ENCODE results near the gene C1orf159.

Gene C1orf159

DNA sequence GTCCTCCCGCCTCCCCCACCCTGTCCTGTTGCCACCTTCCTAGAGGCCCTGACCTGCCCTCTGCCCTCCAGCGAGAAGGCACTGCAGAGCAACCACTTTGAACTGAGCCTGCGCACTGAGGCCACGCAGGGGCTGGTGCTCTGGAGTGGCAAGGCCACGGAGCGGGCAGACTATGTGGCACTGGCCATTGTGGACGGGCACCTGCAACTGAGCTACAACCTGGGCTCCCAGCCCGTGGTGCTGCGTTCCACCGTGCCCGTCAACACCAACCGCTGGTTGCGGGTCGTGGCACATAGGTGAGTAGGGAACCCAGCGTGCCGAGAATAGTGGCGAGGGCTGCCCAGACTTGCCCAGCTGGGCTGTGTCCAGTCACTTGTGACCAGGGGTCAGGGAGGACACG, 62.2 kb downstream of the C1orf159 start:
- Histone ChIP-seq H3K27me3 (replicated peaks; ENCODE audit: insufficient read depth, low read length) (peaks cover 76% of the 10 kb centered on the region), H4K20me1 (ENCODE audit: insufficient read depth, low read length) (no peaks in the 10 kb centered on the region), H3K79me2 (ENCODE audit: low read length) (no peaks in the 10 kb centered on the region), H3K9me3 (replicated peaks; ENCODE audit: insufficient read depth, low read length) (no peaks in the 10 kb centered on the region), H3K9ac (ENCODE audit: low read length) (no peak overlapping the region), H3K9me2 (replicated peaks; ENCODE audit: insufficient read depth, low read length) (no peaks in the 10 kb centered on the region), H3K36me3 (replicated peaks; ENCODE audit: insufficient read depth, low read length) (no peaks in the 10 kb centered on the region), H3F3A (ENCODE audit: insufficient read depth, low read length) (no peaks in the 10 kb centered on the region), H3K4me3 (ENCODE audit: low read length) (no peak overlapping the region), H3K4me1 (ENCODE audit: low read length) (no peaks in the 10 kb centered on the region), H2AFZ (ENCODE audit: low read length) (no peak overlapping the region), H3K4me2 (ENCODE audit: low read depth, low read length) (no peak overlapping the region), H3K27ac (ENCODE audit: low read length) (no peak overlapping the region)
- DNase-seq: no peak
- no peak for TF ChIP-seq EZH2phosphoT487 (IDR thresholded peaks at IDR 0.05; ENCODE audit: low read length)
- TF ChIP-seq, protein P1, sequence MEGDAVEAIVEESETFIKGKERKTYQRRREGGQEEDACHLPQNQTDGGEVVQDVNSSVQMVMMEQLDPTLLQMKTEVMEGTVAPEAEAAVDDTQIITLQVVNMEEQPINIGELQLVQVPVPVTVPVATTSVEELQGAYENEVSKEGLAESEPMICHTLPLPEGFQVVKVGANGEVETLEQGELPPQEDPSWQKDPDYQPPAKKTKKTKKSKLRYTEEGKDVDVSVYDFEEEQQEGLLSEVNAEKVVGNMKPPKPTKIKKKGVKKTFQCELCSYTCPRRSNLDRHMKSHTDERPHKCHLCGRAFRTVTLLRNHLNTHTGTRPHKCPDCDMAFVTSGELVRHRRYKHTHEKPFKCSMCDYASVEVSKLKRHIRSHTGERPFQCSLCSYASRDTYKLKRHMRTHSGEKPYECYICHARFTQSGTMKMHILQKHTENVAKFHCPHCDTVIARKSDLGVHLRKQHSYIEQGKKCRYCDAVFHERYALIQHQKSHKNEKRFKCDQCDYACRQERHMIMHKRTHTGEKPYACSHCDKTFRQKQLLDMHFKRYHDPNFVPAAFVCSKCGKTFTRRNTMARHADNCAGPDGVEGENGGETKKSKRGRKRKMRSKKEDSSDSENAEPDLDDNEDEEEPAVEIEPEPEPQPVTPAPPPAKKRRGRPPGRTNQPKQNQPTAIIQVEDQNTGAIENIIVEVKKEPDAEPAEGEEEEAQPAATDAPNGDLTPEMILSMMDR (IDR thresholded peaks at IDR 0.05; ENCODE audit: low read length): no peak
- TF ChIP-seq EZH2 (optimal IDR thresholded peaks at IDR 0.05; ENCODE audit: low read depth, low read length): no peak

DNA sequence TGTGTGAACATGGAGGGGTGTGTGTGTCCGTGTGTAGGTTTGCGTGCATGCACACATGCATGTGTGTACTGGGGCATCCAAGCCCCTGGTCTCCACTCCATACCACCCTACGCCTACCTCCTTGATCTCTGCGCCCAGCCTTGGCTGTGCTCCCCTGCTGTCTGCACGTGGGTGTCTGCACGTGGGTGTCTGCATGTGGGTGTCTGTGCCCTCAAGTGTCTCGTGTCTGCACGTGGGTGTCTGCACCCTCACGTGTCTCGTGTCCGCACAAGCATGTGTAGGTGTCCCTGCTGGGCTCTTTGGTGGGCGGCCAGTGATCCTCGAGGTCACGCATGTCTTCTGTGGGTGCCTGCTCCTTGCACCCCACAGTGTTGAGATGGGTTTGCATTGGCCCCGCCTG, 62.9 kb downstream of the C1orf159 start:
- no peaks in the 10 kb centered on the region for H3K4me1 ChIP-seq (ENCODE audit: low read length)
- no peak overlapping the region for H3K9ac ChIP-seq (ENCODE audit: low read length)
- peaks cover 70% of the 10 kb centered on the region for H3K27me3 ChIP-seq (replicated peaks; ENCODE audit: insufficient read depth, low read length)
- no peaks in the 10 kb centered on the region for H3F3A ChIP-seq (ENCODE audit: insufficient read depth, low read length)
- no peak for TF ChIP-seq EZH2phosphoT487 (IDR thresholded peaks at IDR 0.05; ENCODE audit: low read length)
- TF ChIP-seq, protein P1 (IDR thresholded peaks at IDR 0.05; ENCODE audit: low read length): no peak
- TF ChIP-seq EZH2 (optimal IDR thresholded peaks at IDR 0.05; ENCODE audit: low read depth, low read length): no peak
- no peak overlapping the region for H3K4me2 ChIP-seq (ENCODE audit: low read depth, low read length)
- no peaks in the 10 kb centered on the region for H3K9me3 ChIP-seq (replicated peaks; ENCODE audit: insufficient read depth, low read length)
- no peaks in the 10 kb centered on the region for H3K36me3 ChIP-seq (replicated peaks; ENCODE audit: insufficient read depth, low read length)
- no peak overlapping the region for H3K27ac ChIP-seq (ENCODE audit: low read length)
- H3K4me3 ChIP-seq (ENCODE audit: low read length): no peak overlapping the region
- H3K79me2 ChIP-seq (ENCODE audit: low read length): no peaks in the 10 kb centered on the region
- no peaks in the 10 kb centered on the region for H3K9me2 ChIP-seq (replicated peaks; ENCODE audit: insufficient read depth, low read length)
- no peaks in the 10 kb centered on the region for H4K20me1 ChIP-seq (ENCODE audit: insufficient read depth, low read length)
- no peak overlapping the region for H2AFZ ChIP-seq (ENCODE audit: low read length)
- no peak for DNase-seq

DNA sequence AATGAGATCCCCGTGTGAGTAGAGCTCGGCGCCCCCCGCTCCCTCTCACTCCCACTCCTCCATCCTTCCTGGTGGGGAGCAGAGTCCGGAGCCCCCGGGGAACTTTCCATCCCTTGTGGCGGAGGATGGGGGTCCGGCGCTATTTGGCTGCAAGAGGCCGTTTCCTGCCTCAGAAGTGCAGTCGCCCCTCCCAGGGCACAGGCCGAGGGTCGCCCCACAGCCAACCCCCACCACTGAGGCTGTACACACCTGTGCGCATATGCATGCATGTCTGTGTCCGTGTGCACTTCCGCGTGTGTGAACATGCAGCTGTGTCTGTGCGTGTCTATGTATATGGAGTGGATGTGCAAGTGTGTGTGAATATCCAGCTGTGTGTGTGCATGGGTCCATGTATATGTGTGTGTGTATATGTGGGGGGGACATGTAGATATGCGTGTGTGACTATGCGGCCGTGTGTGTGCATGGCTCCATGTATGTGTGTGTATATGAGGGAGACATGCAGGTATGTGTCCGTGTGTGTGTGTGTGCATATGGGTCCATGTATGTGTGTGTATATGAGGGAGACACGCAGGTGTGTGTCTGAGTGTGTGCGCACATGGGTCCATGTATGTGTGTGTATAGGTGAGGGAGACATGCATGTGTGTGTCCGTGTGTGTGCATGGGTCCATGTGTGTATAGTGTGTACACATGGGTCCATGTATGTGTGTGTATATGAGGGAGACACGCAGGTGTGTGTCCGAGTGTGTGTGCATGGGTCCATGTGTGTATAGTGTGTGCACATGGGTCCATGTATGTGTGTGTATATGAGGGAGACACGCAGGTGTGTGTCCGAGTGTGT, 63.7 kb downstream of the C1orf159 start:
- Histone ChIP-seq H3F3A (ENCODE audit: insufficient read depth, low read length) (no peaks in the 10 kb centered on the region), H3K36me3 (replicated peaks; ENCODE audit: insufficient read depth, low read length) (no peaks in the 10 kb centered on the region)
- TF ChIP-seq EZH2 (optimal IDR thresholded peaks at IDR 0.05; ENCODE audit: low read depth, low read length): no peak

More for the DNA sequence above, 63.7 kb downstream of the C1orf159 start:
- H3K9ac ChIP-seq (ENCODE audit: low read length): no peak overlapping the region
- H3K9me2 ChIP-seq (replicated peaks; ENCODE audit: insufficient read depth, low read length): no peaks in the 10 kb centered on the region
- DNase-seq: no peak
- H3K27ac ChIP-seq (ENCODE audit: low read length): no peak overlapping the region
- H3K27me3 ChIP-seq (replicated peaks; ENCODE audit: insufficient read depth, low read length): peaks cover 68% of the 10 kb centered on the region
- no peaks in the 10 kb centered on the region for H4K20me1 ChIP-seq (ENCODE audit: insufficient read depth, low read length)
- no peak overlapping the region for H3K4me2 ChIP-seq (ENCODE audit: low read depth, low read length)
- no peak overlapping the region for H3K4me3 ChIP-seq (ENCODE audit: low read length)
- H3K4me1 ChIP-seq (ENCODE audit: low read length): no peaks in the 10 kb centered on the region
- no peaks in the 10 kb centered on the region for H3K9me3 ChIP-seq (replicated peaks; ENCODE audit: insufficient read depth, low read length)
- no peak overlapping the region for H2AFZ ChIP-seq (ENCODE audit: low read length)
- H3K79me2 ChIP-seq (ENCODE audit: low read length): no peaks in the 10 kb centered on the region
